HTR-8/SVneo (cell line): ENCODE data around the gene VPS4B.
"Not testable (repeated sequence)": the region's sequence is repeated elsewhere in the genome, so short reads cannot be mapped to it uniquely, and the experiment has no call there.

Experiments
- DNase-seq: peaks from one replicate; pipeline ENCODE4 v3.0.0; 2011; ENCODE audit warnings: low spot score, mixed read lengths; ENCODE audit not compliant: insufficient read length
- FAIRE-seq: peaks from 2 replicates; lab custom pipeline; 2011; peaks lifted over from hg19 to GRCh38; lab: Jason Lieb, UNC

Gene VPS4B

GRCh38 chr18:63376538-63376937 lies 45.7 kb downstream of the VPS4B start:
- DNase-seq, result no peak

DNA sequence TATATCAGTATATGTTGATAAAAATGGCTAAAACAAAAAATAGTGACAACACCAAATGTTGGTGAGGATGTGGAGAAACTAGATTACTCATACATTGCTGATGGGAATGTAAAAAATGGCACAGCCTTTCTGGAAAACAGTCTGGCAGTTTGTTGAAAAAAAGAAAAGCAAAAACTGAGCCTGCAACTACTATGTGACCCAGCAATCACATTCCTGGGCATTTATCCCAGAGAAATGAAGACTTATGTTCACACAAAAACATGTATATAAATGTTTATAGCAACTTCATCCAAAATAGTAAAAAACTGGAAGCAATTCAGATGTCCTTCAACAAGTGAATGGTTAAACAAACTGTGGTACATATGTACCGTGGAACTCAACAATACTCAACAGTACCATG lies 47.7 kb downstream of the VPS4B start:
- FAIRE-seq, result no peak
- no peak for DNase-seq

More at GRCh38 chr18:63376538-63376937, 45.7 kb downstream of the VPS4B start:
- no peak for FAIRE-seq

DNA sequence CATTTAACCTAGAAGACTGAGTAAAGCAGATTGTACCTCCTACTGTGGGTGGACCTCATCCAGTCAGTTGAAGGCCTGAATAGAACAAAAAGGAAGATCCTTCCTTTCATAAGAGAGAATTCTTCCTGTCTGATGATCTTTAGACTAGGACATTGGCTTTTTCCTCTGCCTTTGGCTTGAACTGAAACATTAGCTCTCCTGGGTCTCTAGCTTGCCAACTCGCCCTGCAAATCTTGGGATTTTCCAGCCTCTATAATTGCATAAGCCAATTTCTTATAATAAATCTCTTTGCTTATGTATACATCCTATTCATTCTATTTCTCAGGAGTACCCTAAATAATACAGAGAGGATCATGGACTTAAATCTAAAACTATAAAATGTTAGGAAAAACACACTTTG lies 49.1 kb downstream of the VPS4B start:
- FAIRE-seq, result no peak
- DNase-seq, result no peak

- no peak for FAIRE-seq
- DNase-seq, result no peak
Observed at GRCh38 chr18:63368611-63369010, 53.7 kb downstream of the VPS4B start.

GRCh38 chr18:63367053-63367953 lies 55.0 kb downstream of the VPS4B start, which contains the start of gene KDSR:
KDSR (minus strand) TSS chr18:63367206; CDS start chr18:63367118, 88 bp downstream.
- no peak for FAIRE-seq
- peak; percentile 85 for DNase-seq

- FAIRE-seq, result no peak
- DNase-seq, result peak; percentile 57
Observed at GRCh38 chr18:63366213-63367052, 55.8 kb downstream of the VPS4B start.

- peak; percentile 1 for DNase-seq
- no peak for FAIRE-seq
Observed at GRCh38 chr18:63365876-63366212, 56.4 kb downstream of the VPS4B start.

DNA sequence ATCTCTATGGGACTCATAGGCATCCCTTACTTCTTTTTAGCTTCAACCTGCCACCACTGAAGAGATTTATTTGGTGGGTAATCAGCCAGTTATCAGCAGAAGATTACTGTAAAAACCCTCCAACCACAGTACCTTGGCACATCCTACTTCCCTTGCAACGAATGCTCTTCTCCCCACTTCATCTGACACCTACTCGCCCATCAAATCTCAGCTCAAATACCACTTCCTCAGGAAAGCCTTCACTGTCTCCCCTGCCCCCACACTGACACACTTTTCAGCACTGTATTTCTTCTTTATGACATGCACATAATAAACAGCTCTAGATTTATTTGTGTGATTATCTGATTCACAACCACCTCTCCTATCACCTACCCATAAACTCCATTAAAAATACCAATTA lies 58.3 kb downstream of the VPS4B start:
- FAIRE-seq, result no peak
- DNase-seq, result no peak

DNA sequence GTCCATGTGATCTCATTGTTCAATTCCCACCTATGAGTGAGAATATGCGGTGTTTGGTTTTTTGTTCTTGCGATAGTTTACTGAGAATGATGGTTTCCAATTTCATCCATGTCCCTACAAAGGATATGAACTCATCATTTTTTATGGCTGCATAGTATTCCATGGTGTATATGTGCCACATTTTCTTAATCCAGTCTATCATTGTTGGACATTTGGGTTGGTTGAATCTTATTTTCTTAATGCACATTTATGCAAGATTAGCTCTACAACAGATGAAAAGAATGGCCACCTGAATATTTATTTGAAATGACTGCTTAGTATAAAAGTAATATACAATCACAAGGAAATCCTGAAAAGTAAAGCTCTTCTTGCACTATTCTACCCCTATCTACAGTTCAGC lies 58.9 kb downstream of the VPS4B start:
- FAIRE-seq, result not testable (repeated sequence)

DNA sequence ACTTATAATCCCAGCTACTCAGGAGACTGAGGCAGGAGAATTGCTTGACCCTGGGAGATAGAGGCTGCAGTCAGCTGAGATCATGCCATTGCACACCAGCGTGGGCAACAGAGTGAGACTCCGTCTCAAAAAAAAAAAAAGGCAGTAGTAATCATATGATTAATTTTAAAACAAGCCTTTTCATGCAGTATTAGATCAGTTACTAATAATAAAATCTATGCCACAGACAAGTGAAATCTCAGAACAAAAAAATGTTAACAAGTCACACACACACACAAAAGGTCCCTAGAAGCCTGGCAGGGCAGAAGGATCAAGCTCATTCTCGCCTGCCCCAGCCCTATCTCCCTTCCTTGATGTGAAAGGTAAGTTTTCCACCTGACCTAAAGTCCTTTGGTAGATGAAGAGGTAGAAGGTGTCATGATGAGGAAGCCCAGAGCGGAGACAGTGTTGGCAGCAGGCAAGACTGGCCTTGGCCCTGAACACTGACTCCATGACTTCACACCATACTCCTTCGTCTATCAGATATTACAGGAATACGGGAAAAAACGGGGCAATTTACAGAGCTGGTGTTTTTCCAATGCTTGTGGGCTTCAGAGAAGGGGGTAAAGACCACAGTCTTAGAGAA lies 65.9 kb downstream of the VPS4B start:
- no peak for DNase-seq
- no peak for FAIRE-seq

More for the DNA sequence above, 58.9 kb downstream of the VPS4B start:
- DNase-seq, result not testable (repeated sequence)

- DNase-seq (no peak), FAIRE-seq (no peak)
Observed at GRCh38 chr18:63350230-63350629, 72.0 kb downstream of the VPS4B start.

- DNase-seq (no peak), FAIRE-seq (no peak)
Observed at GRCh38 chr18:63348508-63349136, 73.7 kb downstream of the VPS4B start.

GRCh38 chr18:63346480-63347183 lies 75.6 kb downstream of the VPS4B start:
- no peak for DNase-seq
- no peak for FAIRE-seq

- DNase-seq (no peak), FAIRE-seq (no peak)
Observed at GRCh38 chr18:63346031-63346430, 76.2 kb downstream of the VPS4B start.

DNA sequence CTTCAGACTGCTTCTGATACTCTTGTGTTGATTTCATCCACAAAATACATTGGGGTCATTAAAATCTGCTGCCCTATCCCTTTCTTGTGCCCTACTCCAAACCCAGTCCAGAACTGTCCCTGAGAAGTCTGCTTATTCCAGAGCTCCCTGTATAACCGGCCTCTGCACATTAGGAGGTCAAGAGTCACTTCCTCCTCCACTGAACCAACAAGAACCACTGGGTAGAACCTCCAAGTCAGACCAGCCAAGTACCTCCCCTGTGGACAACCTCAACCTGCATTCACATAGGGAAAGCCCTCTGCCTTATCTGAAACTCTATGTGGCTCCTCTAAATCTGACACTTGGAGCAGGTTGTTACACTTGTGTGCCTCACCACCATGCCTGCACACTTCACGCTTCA lies 77.4 kb downstream of the VPS4B start:
- no peak for FAIRE-seq
- no peak for DNase-seq

- FAIRE-seq, result no peak
- DNase-seq, result no peak
Observed at GRCh38 chr18:63344263-63344662, 78.0 kb downstream of the VPS4B start.

- no peak for DNase-seq
- FAIRE-seq, result no peak
Observed at GRCh38 chr18:63342206-63342605, 80.1 kb downstream of the VPS4B start.

DNA sequence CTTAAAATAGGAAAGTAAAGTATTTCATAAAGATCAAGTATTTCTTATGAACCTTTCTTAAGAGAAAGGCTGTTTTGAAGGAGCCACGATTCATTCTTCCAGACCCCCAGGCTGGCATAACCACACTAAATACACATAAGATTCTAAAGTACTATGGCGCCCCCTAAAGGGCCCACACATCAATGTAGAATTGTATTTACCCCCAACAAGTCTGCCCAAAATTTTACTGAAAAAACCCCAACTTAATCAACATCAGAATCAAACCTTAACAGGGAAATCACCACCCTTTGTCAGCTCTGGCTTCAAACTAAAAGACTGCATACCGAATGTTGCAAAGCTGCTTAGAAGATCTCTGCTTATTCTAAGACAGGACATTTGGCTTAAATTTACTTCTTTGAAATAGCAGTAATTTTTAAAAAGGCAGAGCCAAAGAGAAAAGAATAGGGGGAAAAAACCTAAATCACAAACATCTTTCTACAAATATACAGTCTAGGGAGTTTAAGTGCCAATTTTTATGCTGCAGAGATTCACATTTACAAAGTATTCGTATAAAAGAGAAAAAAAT lies 82.3 kb downstream of the VPS4B start:
- no peak for FAIRE-seq
- DNase-seq, result no peak
